Measurements from ENCODE around the gene NCOR2. TPM values are rescaled to one million over a fixed set of nuclear protein-coding genes. Genes with fewer than 3 reads are reported as not detected.

Gene NCOR2
- total and polyA plus RNA-seq, 2 donors (not counting 1 experiment from before 2014, with no cell fraction given) = 25.9 to 144 TPM

- Histone ChIP-seq H4K20me1 (ENCODE audit: control insufficient read depth, insufficient read depth, low read length, poor library complexity, severe bottlenecking) (peaks cover 61% of the 10 kb centered on the region), H2AFZ (ENCODE audit: insufficient read depth, low read depth, low read length, poor library complexity, severe bottlenecking) (no peak overlapping the region), H3K9me3 (ENCODE audit: control extremely low read depth in 1 of 3, control insufficient read depth in 2 of 3, insufficient read depth in 1 of 3, low read length in 2 of 3) (no peaks in the 10 kb centered on the region), H3K9ac (ENCODE audit: low read length) (no peak overlapping the region), H3K4me2 (replicated peaks; ENCODE audit: low read depth, low read length, poor library complexity, severe bottlenecking) (no peak overlapping the region), H3K4me1 (ENCODE audit: control insufficient read depth in 2 of 2, insufficient read depth in 2 of 2, low read length in 2 of 2) (peaks cover 7 to 10% of the 10 kb centered on the region in 2 donors), H3K27ac (ENCODE audit: low read length in 2 of 2) (no peak overlapping the region), H3K36me3 (replicated peaks in 1 of 2; ENCODE audit: control extremely low read depth in 1 of 2, control insufficient read depth in 1 of 2, extremely low read depth in 1 of 2, insufficient read depth in 2 of 2, low read length in 1 of 2) (peaks cover 0 to 6% of the 10 kb centered on the region in 2 experiments), H3K79me2 (ENCODE audit: control insufficient read depth, insufficient read depth, low read length) (peaks cover 37% of the 10 kb centered on the region), H3K27me3 (replicated peaks in 1 of 4; ENCODE audit: control extremely low read depth in 1 of 4, control insufficient read depth in 3 of 4, insufficient read depth in 4 of 4, low read length in 3 of 4) (no peaks in the 10 kb centered on the region), H3K4me3 (ENCODE audit: control extremely low read depth in 1 of 5, extremely low read depth in 1 of 5, insufficient read depth in 1 of 5, low read depth in 2 of 5, low read length in 4 of 5) (no peak overlapping the region)
- 93% methylated on average over 12 of the region's 13 CpGs for WGBS (ENCODE audit: insufficient coverage)
- intact Hi-C loops (cut with micrococcal nuclease) = no loop called here
- TF ChIP-seq EZH2 (IDR thresholded peaks at IDR 0.05; ENCODE audit: borderline replicate concordance, insufficient read depth, low read depth, low read length, poor library complexity, severe bottlenecking) (no peak), CTCF (IDR thresholded peaks at IDR 0.05) (no peak)
- H3K4me1 Mint-ChIP-seq = peaks cover 34% of the 10 kb centered on the region
- no peaks in the 10 kb centered on the region for H3K9me3 Mint-ChIP-seq (ENCODE audit: insufficient read depth)
- no peaks in the 10 kb centered on the region for H3K27me3 Mint-ChIP-seq
- DNase-seq (no peak), ATAC-seq (ENCODE audit: low read depth) (no peak)
- ChIA-PET POLR2A (interaction anchor here (0.6 kb wide), 1 partner anchor 17 kb away, joined by 5 read pairs; no protein-coding TSS in a partner anchor), CTCF (no interaction called here)
- H3K27ac Mint-ChIP-seq = no peak overlapping the region
- no peak overlapping the region for H3K4me3 Mint-ChIP-seq
Observed at GRCh38 chr12:124524231-124524925, 43.0 kb downstream of the NCOR2 start.

DNA sequence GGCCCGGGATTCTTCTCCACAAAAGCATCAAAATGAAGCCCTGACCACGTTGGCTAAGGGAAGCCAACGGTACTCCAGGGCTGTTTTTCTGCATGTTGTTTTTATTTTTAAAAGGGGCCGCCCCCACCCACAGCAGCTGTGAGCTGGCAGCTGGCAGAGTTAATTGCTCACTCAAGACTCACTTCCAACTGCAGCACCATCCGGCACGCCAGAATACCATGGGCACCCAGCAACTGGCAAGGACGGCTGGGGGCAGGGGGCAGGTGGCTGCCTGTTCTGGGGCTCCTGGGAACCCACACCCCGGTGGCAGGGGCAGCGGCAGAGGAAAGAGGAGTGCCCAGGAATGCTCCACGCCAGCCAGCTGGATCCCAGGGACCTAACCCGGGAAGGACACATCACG lies 44.3 kb downstream of the NCOR2 start:
- intact Hi-C loops (cut with micrococcal nuclease) = no loop called here
- Mint-ChIP-seq H3K4me1 (peaks cover 41% of the 10 kb centered on the region), H3K9me3 (ENCODE audit: insufficient read depth) (no peaks in the 10 kb centered on the region), H3K27ac (no peak overlapping the region), H3K4me3 (no peak overlapping the region), H3K27me3 (no peaks in the 10 kb centered on the region)
- Histone ChIP-seq H2AFZ (ENCODE audit: insufficient read depth, low read depth, low read length, poor library complexity, severe bottlenecking) (no peak overlapping the region), H3K4me3 (ENCODE audit: control extremely low read depth in 1 of 5, extremely low read depth in 1 of 5, insufficient read depth in 1 of 5, low read depth in 2 of 5, low read length in 4 of 5) (no peak overlapping the region), H3K9me3 (ENCODE audit: control extremely low read depth in 1 of 3, control insufficient read depth in 2 of 3, insufficient read depth in 1 of 3, low read length in 2 of 3) (no peaks in the 10 kb centered on the region), H3K4me1 (ENCODE audit: control insufficient read depth in 2 of 2, insufficient read depth in 2 of 2, low read length in 2 of 2) (peaks cover 13 to 19% of the 10 kb centered on the region in 2 donors), H4K20me1 (ENCODE audit: control insufficient read depth, insufficient read depth, low read length, poor library complexity, severe bottlenecking) (peaks cover 73% of the 10 kb centered on the region), H3K36me3 (replicated peaks in 1 of 2; ENCODE audit: control extremely low read depth in 1 of 2, control insufficient read depth in 1 of 2, extremely low read depth in 1 of 2, insufficient read depth in 2 of 2, low read length in 1 of 2) (peaks cover 0 to 6% of the 10 kb centered on the region in 2 experiments), H3K4me2 (replicated peaks; ENCODE audit: low read depth, low read length, poor library complexity, severe bottlenecking) (no peak overlapping the region), H3K9ac (ENCODE audit: low read length) (no peak overlapping the region), H3K79me2 (ENCODE audit: control insufficient read depth, insufficient read depth, low read length) (peaks cover 42% of the 10 kb centered on the region), H3K27me3 (replicated peaks in 1 of 4; ENCODE audit: control extremely low read depth in 1 of 4, control insufficient read depth in 3 of 4, insufficient read depth in 4 of 4, low read length in 3 of 4) (no peaks in the 10 kb centered on the region), H3K27ac (ENCODE audit: low read length in 2 of 2) (no peak overlapping the region)
- no peak for TF ChIP-seq EZH2 (IDR thresholded peaks at IDR 0.05; ENCODE audit: borderline replicate concordance, insufficient read depth, low read depth, low read length, poor library complexity, severe bottlenecking)
- TF ChIP-seq CTCF (IDR thresholded peaks at IDR 0.05) = no peak
- ATAC-seq (ENCODE audit: low read depth) = no peak
- ChIA-PET POLR2A (no interaction called here), CTCF (no interaction called here)
- WGBS (ENCODE audit: insufficient coverage) = 46% methylated on average over 9 of the region's 12 CpGs
- DNase-seq = no peak

Measured in B cell (primary cell).